ENCODE results near the gene HIBCH.
"Not testable (repeated sequence)": the region's sequence is repeated elsewhere in the genome, so short reads cannot be mapped to it uniquely, and the experiment has no call there.

Gene HIBCH

DNA sequence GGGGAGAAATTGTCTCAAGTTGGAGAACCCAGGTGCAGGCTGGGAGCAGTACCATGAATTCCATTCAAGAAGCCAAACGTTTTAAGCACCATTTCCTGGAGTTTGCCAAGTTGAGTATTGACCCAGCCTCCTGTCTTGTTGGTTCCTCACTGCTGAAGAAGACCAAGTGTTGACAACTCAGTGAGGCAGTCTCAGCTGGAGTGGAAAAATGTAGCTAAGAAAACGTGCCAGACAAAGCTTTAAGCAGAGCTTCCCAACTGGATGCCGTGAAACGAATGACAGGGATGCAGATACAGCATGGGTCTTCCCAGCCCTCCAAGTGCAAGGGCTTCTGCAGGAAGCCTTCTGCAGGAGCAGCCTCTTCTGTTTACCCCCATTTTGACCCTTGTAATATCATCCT is 23.0 kb upstream of the HIBCH start:
- no peak for DNase-seq

- DNase-seq: no peak
Measured at GRCh38 chr2:190340369-190340768, 20.7 kb upstream of the HIBCH start.

DNA sequence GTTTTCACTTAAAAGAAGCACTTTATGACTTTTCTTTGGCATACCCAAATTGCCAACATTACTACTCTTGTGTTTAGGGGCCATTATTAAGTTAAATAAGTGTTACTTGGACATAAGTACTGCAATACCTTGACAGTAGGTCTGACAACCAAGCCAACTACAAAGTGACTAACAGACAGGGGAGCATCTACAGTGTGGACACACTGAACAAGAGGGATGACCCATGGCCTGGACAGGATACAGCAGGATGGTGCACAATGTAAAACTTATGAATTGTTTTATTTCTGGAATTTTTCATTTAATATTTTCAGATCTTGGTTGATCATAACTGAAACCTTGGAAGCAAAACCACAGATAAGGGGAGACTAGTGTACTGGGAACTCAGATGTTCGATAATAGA is 19.8 kb upstream of the HIBCH start:
- DNase-seq: no peak

- no peak for DNase-seq
Measured at GRCh38 chr2:190338453-190338852, 18.8 kb upstream of the HIBCH start.

DNA sequence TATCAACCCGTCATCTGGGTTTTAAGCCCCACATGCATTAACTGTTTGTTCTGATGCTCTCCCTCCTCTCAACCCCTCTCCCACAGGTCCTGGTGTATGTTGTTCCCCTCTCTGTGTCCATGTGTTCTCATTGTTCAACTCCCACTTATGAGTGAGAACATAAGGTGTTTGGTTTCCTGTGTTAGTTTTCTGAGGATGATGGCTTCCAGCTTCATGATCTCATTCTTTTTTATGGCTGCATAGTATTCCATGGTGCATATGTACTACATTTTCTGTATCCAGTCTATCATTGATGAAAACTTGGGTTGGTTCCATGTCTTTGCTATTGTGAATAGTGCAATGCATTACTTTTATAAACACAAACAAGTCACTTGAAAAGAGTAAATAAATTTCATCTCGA is 16.8 kb upstream of the HIBCH start:
- no peak for DNase-seq

GRCh38 chr2:190335584-190335983 is 16.0 kb upstream of the HIBCH start:
- not testable (repeated sequence) for DNase-seq

DNA sequence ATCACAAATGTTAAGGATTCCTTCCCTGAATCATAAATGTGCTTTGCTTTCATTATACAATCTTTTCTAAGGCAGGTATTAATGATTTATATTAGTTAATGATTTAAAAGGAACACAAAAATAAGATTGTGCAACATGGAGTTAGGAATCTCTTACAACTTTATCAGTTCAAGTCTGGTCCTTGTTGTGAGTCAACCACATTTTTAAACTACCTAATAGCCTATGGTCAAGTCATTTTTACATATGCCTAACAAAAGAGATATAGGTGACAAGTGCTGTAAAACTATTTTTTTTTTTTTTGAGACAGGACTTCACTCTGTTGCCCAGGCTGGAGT is 15.6 kb upstream of the HIBCH start:
- no peak for DNase-seq

DNA sequence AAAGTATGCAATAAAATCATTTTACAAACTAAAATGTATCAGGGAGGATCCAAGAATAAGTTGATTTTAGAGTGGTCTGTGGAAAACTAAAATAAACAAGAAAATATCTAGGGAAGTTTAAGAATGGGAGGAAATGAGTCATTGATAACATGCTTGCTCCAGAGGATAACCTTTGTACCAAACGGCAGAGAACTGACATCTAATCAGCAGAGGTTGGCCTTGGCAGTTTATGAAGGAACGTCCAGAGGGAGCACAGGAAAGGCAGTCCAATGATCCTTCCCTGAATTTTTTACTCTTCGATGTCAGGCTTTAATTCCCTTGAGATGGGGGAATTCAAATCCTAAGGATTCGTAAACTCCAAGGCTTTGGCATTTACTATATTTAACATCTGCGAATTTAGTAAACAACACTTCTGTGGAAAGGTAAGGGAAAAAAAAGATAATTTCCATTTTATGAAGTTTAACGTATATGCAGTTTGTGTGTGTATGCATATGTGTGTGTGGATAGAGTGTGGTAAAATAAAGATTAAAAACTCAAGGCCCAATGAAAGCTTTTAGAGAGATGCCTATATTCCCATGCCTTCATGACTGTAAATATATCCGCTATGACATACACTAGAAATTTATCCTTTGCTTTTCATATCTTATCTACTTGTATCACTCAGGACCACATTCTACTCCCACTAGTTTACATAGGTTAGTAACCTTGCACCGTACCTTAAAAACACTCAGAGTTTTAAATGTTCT is 15.0 kb upstream of the HIBCH start:
- no peak for DNase-seq

- DNase-seq: no peak
Measured at GRCh38 chr2:190333928-190334327, 14.3 kb upstream of the HIBCH start.

DNA sequence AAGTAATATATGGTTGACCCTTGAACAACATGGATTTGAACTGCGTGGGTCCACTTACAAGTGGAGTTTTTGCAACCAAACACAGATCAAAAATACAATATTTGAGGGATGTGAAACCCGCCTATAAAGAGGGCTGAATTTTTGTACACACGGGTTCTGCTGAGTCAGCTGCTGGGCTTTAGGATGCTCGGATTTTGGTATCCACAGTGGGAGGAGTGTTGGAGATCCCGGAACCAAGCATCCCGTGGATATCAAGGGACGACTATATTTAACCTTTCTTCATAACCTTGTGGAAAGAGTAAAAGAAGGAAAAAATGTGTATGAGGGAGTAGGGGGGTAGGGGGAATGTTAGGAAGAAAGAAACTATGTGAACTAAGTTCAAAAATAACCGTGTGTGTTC is 13.8 kb upstream of the HIBCH start:
- DNase-seq: no peak

DNA sequence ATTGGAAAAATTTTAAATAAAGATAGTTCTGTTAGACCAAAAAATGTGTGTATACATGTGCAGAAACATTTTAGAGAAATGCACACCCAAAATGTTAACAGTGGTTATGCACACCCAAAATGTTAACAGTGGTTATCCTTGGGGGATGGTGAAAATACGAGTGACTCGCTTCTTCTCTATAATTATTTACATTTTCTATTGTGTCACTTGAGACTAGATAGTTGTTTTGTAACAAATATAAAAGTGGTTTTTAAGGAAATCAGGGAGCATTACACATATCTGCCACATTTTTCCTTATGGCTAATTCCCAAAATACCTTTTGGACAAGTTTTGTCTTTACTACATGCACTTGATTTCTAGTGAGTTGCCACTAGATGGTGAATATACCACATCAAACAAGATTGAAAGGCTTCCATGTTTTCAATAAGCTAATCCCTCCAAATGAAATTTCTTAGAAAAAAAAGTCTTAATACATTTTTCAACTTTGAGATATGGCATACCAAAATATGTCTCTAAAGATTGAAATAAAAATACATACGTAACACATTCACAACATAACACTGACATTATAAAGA is 9.0 kb upstream of the HIBCH start:
- no peak for DNase-seq

DNA sequence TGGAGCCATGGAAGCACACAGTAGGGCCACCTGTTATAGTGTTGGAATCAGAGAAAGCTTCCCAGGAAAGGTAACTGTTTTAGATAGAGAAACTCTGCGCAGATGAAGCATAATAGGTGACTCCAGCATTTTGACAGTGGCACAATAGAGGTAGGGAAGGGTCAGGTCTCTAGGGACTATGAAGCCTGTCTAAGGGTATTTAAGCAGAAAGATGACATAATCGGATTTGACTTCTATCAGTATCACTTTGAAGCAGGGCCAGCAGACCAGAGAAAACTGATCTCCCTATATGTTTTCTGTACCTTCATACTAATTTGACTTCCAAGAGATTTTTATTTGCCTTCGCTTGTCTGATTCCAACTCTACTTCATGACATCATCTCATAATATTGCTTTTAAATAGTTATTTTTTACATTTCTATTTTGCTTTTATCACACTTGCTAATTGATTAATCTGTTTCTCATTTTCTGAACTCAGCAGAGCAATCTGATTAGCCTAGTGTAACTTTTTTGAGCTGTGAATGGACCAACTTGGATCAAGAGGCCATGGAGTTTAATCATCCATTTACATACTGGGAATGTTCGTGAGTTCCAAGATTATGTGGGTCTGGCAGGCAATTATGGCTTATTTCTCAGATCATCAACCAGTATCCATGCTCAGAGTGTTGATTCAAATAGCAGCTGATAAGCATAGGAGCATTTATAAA is 8.4 kb upstream of the HIBCH start:
- DNase-seq: no peak

DNA sequence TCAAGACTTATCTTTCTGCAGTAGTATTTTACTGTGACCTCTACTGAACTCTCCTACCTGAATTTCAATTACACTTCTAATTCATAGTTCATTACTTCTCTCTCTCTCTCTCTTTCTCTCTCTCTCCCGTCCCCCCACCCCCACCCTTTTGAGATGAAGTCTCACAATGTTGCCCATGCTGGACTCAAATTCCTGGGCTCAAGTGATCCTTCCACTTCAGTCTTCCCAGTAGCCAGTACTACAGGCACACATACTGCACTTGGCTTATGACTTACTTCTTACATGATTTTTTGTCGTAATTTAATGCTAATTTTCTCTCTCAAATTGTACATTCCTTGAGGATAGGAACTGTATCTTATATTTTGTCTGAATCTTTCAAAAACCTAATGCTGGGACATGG is 6.0 kb upstream of the HIBCH start:
- DNase-seq: no peak

DNA sequence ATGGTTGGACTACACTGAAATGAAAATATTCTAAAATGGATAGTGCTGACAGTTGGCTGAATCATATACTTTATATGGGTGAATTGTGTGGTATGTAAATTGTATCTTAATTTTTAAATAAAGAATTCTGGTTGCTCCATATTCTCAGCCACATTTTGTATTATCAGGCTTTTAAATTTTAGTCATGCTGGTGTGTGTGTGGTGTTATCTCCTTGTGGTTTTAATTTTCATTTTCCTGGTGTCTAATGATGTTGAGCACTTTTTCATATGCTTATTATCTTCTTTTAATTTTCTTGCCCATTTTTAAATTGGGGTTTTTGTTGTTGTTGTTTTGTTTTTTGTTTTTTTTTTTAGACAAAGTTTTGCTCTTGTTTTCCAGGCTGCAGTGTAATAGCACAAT is 3.8 kb upstream of the HIBCH start:
- no peak for DNase-seq

- DNase-seq: no peak
Measured at GRCh38 chr2:190320696-190321095, 1.1 kb upstream of the HIBCH start.

DNA sequence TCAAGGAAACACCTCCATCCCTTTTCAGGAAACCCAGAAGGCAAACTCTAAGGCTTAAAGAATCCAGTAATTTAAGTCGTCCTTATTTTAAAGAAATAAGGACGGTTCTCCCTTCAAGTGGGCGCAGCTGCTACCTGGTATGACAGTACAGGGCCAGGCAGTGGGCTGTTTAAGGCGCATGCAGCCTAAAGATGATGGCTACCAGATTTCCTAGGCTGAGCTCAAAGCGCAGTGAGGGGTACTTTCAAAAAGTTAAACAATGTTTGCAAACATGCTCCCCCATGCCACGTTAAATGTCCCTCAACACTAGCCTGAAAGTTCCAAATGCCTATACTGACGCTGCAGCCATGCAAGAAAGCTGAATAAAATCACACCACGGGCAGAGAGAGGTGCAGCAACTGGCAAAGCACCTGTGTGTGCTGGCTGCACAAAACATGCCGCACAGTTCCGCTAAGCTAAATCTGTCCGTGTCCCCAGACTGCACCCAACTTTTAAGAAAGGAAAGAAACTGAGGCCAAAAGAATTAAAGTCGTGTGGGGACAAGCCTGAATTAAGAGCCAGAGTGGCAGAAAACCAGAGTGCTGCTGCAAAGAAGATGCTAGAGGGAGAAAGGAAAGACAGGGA is 583 bp downstream of the HIBCH start:
- peak; percentile 58 for DNase-seq

DNA sequence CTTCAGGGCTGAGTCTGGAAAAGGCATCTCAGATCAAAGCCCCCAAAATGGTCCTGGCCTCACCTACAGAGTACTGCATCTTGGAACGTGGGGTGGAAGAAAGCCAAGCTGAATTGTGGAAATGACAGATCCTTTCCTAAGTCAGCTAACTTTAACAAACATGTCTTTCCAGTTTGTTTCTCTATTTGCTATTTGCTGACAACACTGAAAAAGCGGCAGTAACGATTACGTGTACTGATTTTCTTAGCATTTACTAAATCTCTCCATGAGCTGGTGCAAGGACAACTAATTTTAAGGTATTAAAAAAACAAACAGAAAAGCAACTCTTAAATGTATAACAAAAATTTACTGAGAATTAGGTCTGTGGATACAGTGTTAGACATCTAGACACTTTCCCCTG is 1.1 kb downstream of the HIBCH start:
- DNase-seq: peak; percentile 31

GRCh38 chr2:190315273-190315672 is 4.4 kb downstream of the HIBCH start:
- DNase-seq: no peak

- DNase-seq: no peak
Measured at GRCh38 chr2:190313880-190314279, 5.7 kb downstream of the HIBCH start.

DNA sequence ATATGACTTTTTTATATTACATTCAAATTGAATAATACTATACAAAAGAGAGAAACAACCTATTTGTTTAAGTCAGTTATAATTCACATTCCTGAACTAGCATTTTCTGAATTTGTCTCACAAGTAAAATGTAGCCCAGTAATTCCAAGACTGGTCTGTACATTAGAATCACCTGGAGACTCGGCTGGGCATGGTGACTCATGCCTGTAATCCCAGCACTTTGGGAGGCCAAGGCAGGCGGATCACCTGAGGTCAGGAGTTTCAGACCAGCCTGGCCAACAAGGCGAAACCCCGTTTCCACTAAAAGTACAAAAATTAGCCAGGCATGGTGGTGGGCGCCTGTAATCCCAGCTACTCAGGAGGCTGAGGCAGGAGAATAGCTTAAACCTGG is 7.0 kb downstream of the HIBCH start:
- DNase-seq: not testable (repeated sequence)

- no peak for DNase-seq
Measured at GRCh38 chr2:190311893-190312634, 7.6 kb downstream of the HIBCH start.

DNA sequence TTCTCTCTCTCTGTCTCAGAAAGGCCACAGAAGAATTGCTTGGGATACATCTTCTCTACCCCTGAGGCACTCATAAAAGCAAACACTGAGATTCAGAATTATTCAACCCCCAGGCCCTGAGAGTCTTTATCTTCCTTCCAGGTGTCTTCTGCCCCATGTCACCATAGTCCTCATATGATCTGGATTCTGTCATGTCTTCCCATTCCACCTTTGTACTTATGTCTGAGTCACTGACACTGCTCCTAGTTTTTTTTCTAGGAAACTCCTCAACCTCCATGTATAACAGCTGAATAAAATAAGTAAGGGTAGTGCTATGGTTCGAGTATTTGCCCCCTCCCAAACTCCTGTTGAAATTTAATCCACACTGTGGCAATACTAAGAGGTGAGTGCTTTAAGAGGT is 11.6 kb downstream of the HIBCH start:
- DNase-seq: no peak

DNA sequence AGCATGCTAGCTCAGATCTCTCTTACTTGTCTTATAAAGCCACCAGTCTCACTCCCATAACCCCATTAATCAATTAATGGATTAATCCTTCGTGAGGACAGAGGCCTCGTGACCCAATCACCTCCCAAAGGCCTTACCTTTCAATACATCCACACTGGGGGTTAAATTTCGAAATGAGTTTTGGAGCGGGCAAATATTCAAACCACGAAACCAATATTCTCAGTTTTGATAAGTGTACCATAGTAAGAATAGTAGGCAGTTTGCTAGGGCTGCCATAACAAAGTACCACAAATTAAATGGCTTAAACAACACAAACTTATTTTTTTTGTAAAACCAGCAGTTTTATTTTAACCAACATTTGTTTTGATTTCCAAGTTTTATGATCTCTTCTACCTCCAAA is 15.2 kb downstream of the HIBCH start:
- DNase-seq: no peak
